BE2C (cell line): ENCODE data around the gene THAP6.
"Not testable (repeated sequence)": the region's sequence is repeated elsewhere in the genome, so short reads cannot be mapped to it uniquely, and the experiment has no call there.

Experiments
- DNase-seq: peaks from one replicate; pipeline ENCODE4 v3.0.0-alpha.2; 2020
- H3K27me3 ChIP-seq: fragments of 250-450 bp; sonication (Bioruptor Pico); 2 replicates; pipeline ENCODE4 v1.5.1; 2020; ENCODE audit warnings: mild to moderate bottlenecking
- H3K36me3 ChIP-seq: fragments of 250-450 bp; sonication (Bioruptor Pico); 2 replicates; pipeline ENCODE4 v1.5.1; 2020; ENCODE audit warnings: mild to moderate bottlenecking
- H3K4me1 ChIP-seq: fragments of 250-450 bp; sonication (Bioruptor Pico); 2 replicates; pipeline ENCODE4 v1.5.1; 2020
- H3K4me3 ChIP-seq: 2 replicates; pipeline ENCODE4 v1.5.1; 2011; ENCODE audit warnings: low read depth, low read length
- H3K9me3 ChIP-seq: fragments of 250-450 bp; sonication (Bioruptor Pico); 2 replicates; pipeline ENCODE4 v1.5.1; 2020
- CTCF ChIP-seq: IDR thresholded peaks from 2 replicates; pipeline ENCODE4 v1.5.1; 2012; ENCODE audit warnings: mild to moderate bottlenecking, low read depth, low read length

The THAP6 gene

GRCh38 chr4:75513526-75514130 is 645 bp upstream of the THAP6 start:
- H3K27me3 ChIP-seq = no peaks in the 10 kb centered on the region
- H3K4me1 ChIP-seq = no peaks in the 10 kb centered on the region; the same call in 1 of the 2 replicates

GRCh38 chr4:75514949-75515612 is 808 bp downstream of the THAP6 start:
- TF ChIP-seq CTCF = no peak
- Histone ChIP-seq H3K4me1 (no peaks in the 10 kb centered on the region; the same call in 1 of the 2 replicates), H3K36me3 (peaks cover 12% of the 10 kb centered on the region), H3K9me3 (no peaks in the 10 kb centered on the region), H3K27me3 (no peaks in the 10 kb centered on the region), H3K4me3 (peak overlapping the region; percentile 96)
- DNase-seq = no peak

More at GRCh38 chr4:75513526-75514130, 645 bp upstream of the THAP6 start:
- Histone ChIP-seq H3K36me3 (peaks cover 12% of the 10 kb centered on the region), H3K4me3 (peak overlapping the region; percentile 96), H3K9me3 (no peaks in the 10 kb centered on the region)
- DNase-seq = no peak
- no peak for TF ChIP-seq CTCF

GRCh38 chr4:75516144-75516543 is 1.9 kb downstream of the THAP6 start:
- H3K4me1 ChIP-seq = no peaks in the 10 kb centered on the region; the same call in 1 of the 2 replicates
- peaks cover 12% of the 10 kb centered on the region for H3K36me3 ChIP-seq
- H3K27me3 ChIP-seq = no peaks in the 10 kb centered on the region
- no peak overlapping the region for H3K4me3 ChIP-seq
- no peak for DNase-seq
- H3K9me3 ChIP-seq = no peaks in the 10 kb centered on the region
- TF ChIP-seq CTCF = no peak

GRCh38 chr4:75519452-75519851 is 5.2 kb downstream of the THAP6 start:
- not testable (repeated sequence) for H3K9me3 ChIP-seq, DNase-seq, H3K4me1 ChIP-seq, H3K4me3 ChIP-seq, H3K27me3 ChIP-seq
- H3K36me3 ChIP-seq = peaks cover 12% of the 10 kb centered on the region

GRCh38 chr4:75525086-75525485 is 10.8 kb downstream of the THAP6 start:
- H3K4me3 ChIP-seq = no peak overlapping the region
- no peak for TF ChIP-seq CTCF
- H3K9me3 ChIP-seq = no peaks in the 10 kb centered on the region
- no peaks in the 10 kb centered on the region for H3K27me3 ChIP-seq
- H3K4me1 ChIP-seq = no peaks in the 10 kb centered on the region
- DNase-seq = no peak
- H3K36me3 ChIP-seq = peaks cover 9% of the 10 kb centered on the region

GRCh38 chr4:75525910-75526309 is 11.6 kb downstream of the THAP6 start:
- H3K27me3 ChIP-seq = no peaks in the 10 kb centered on the region
- H3K4me1 ChIP-seq = no peaks in the 10 kb centered on the region
- TF ChIP-seq CTCF = no peak
- peaks cover 9% of the 10 kb centered on the region for H3K36me3 ChIP-seq
- H3K9me3 ChIP-seq = no peaks in the 10 kb centered on the region
- H3K4me3 ChIP-seq = no peak overlapping the region
- DNase-seq = no peak
